KMS-11 (cell line): ENCODE measurements around the gene AUTS2.

Source experiments
- H2AFZ ChIP-seq: fragments of 200-600 bp; sonication (generic); 2 replicates; pipeline ENCODE4 v1.6.1; 2016; ENCODE audit warnings: antibody characterized with exemption, mixed run types, low read depth
- H3K27ac ChIP-seq: fragments of 200-600 bp; sonication (generic); 2 replicates; pipeline ENCODE4 v1.6.1; 2016; ENCODE audit warnings: mild to moderate bottlenecking, mixed run types
- H3K27me3 ChIP-seq: fragments of 200-600 bp; sonication (generic); 2 replicates; pipeline ENCODE4 v1.6.1; 2017; ENCODE audit warnings: mild to moderate bottlenecking, low read depth, mixed run types, moderate library complexity; ENCODE audit not compliant: insufficient read depth
- H3K36me3 ChIP-seq: fragments of 200-600 bp; sonication (generic); 2 replicates; pipeline ENCODE4 v1.6.1; 2017; ENCODE audit warnings: mild to moderate bottlenecking, mixed run types; ENCODE audit not compliant: insufficient read depth
- H3K4me1 ChIP-seq: fragments of 200-600 bp; sonication (generic); 2 replicates; pipeline ENCODE4 v1.6.1; 2016; ENCODE audit warnings: mild to moderate bottlenecking, low read depth, mixed run types; ENCODE audit not compliant: poor library complexity, severe bottlenecking
- H3K4me2 ChIP-seq: fragments of 200-600 bp; sonication (generic); 2 replicates; pipeline ENCODE4 v1.7.0; 2016; ENCODE audit warnings: mild to moderate bottlenecking, mixed run types
- H3K4me3 ChIP-seq: fragments of 200-600 bp; sonication (generic); IDR thresholded peaks from 2 replicates; pipeline ENCODE4 v1.6.1; 2017; ENCODE audit warnings: low read depth, low read length, mixed read lengths; ENCODE audit not compliant: insufficient read depth
- H3K79me2 ChIP-seq: fragments of 200-600 bp; sonication (generic); 2 replicates; pipeline ENCODE4 v1.6.1; 2016; ENCODE audit warnings: low read depth, mixed run types; ENCODE audit not compliant: insufficient read depth
- H3K9ac ChIP-seq: fragments of 200-600 bp; sonication (generic); 2 replicates; pipeline ENCODE4 v1.6.1; 2016; ENCODE audit warnings: mild to moderate bottlenecking, mixed run types
- H4K20me1 ChIP-seq: fragments of 200-600 bp; sonication (generic); 2 replicates; pipeline ENCODE4 v1.6.1; 2016; ENCODE audit warnings: mild to moderate bottlenecking, mixed run types; ENCODE audit not compliant: insufficient read depth
- CTCF ChIP-seq: fragments of 200-600 bp; sonication (generic); conservative IDR thresholded peaks from 2 replicates; pipeline ENCODE4 v1.6.1; 2017; ENCODE audit warnings: low read depth, mild to moderate bottlenecking, antibody characterized with exemption, low read length, moderate library complexity, mixed read lengths

AUTS2 gene

GRCh38 chr7:70131817-70132216 is 533.5 kb downstream of the AUTS2 start:
- no peak for TF ChIP-seq CTCF

GRCh38 chr7:70132226-70132851 is 534.1 kb downstream of the AUTS2 start:
- no peak overlapping the region for H3K4me3 ChIP-seq
- no peaks in the 10 kb centered on the region for H3K36me3 ChIP-seq
- no peak for TF ChIP-seq CTCF
- H3K79me2 ChIP-seq = no peaks in the 10 kb centered on the region
- no peaks in the 10 kb centered on the region for H4K20me1 ChIP-seq
- no peaks in the 10 kb centered on the region for H3K4me1 ChIP-seq
- H2AFZ ChIP-seq = no peak overlapping the region
- no peaks in the 10 kb centered on the region for H3K27me3 ChIP-seq
- no peak overlapping the region for H3K27ac ChIP-seq
- H3K4me2 ChIP-seq = no peak overlapping the region
- H3K9ac ChIP-seq = no peak overlapping the region

More at GRCh38 chr7:70131817-70132216, 533.5 kb downstream of the AUTS2 start:
- no peak overlapping the region for H2AFZ ChIP-seq
- no peaks in the 10 kb centered on the region for H3K79me2 ChIP-seq
- H4K20me1 ChIP-seq = no peaks in the 10 kb centered on the region
- no peak overlapping the region for H3K4me3 ChIP-seq
- H3K4me1 ChIP-seq = no peaks in the 10 kb centered on the region
- no peaks in the 10 kb centered on the region for H3K27me3 ChIP-seq
- no peaks in the 10 kb centered on the region for H3K36me3 ChIP-seq
- no peak overlapping the region for H3K4me2 ChIP-seq
- no peak overlapping the region for H3K27ac ChIP-seq
- no peak overlapping the region for H3K9ac ChIP-seq

GRCh38 chr7:70132852-70133690 is 534.8 kb downstream of the AUTS2 start:
- H3K4me2 ChIP-seq = no peak overlapping the region
- H3K36me3 ChIP-seq = no peaks in the 10 kb centered on the region
- H4K20me1 ChIP-seq = no peaks in the 10 kb centered on the region
- no peaks in the 10 kb centered on the region for H3K4me1 ChIP-seq
- H3K27ac ChIP-seq = no peak overlapping the region
- no peak overlapping the region for H3K9ac ChIP-seq
- no peak for TF ChIP-seq CTCF
- H2AFZ ChIP-seq = no peak overlapping the region
- H3K79me2 ChIP-seq = no peaks in the 10 kb centered on the region
- no peaks in the 10 kb centered on the region for H3K27me3 ChIP-seq
- H3K4me3 ChIP-seq = no peak overlapping the region

GRCh38 chr7:70134029-70134770 is 535.9 kb downstream of the AUTS2 start:
- Histone ChIP-seq H4K20me1 (no peaks in the 10 kb centered on the region), H3K9ac (no peak overlapping the region), H3K27me3 (no peaks in the 10 kb centered on the region), H2AFZ (no peak overlapping the region), H3K4me2 (no peak overlapping the region), H3K36me3 (no peaks in the 10 kb centered on the region), H3K79me2 (no peaks in the 10 kb centered on the region), H3K4me3 (no peak overlapping the region), H3K4me1 (no peaks in the 10 kb centered on the region), H3K27ac (no peak overlapping the region)
- no peak for TF ChIP-seq CTCF
